ENCODE results near the gene ADD1. TPM values are rescaled to one million over a fixed set of nuclear protein-coding genes. Genes with fewer than 3 reads are reported as not detected.

Gene ADD1
- total RNA-seq, 4 donors from 2014 or later: 122 to 299 (median 196) TPM

DNA sequence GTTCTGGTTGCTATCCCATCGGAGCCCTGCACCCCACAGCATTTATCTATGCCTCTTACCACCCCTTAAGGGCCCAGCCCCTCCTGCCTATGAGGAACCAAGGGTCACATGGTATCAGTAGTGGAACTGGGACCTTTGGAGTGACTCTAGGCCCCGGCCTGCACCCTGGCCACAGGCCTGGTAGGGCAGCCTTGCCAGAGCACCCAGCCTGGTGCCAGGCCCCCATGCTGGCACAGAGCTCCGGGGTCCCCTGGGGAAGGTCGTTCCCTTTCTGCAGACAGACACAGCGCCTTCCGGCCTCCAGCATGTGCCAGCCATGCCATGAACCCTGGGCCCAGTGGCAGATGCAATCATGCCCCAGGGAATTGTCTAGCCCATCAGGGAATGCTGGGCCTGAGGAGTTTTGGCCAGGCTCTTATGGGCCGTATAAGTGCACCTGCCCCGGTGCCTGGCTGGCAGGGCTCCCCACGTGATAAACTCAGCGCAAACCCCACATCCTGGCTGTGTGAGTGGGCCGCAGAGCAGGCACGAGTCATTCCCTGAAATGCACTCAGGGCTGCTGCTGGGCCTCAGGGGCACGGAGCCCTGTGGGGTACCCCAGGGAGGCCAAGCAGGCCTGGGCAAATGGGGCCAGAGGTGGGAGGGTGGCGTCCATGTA is 19.8 kb upstream of the ADD1 start:
- Histone ChIP-seq H3K27me3 (no peaks in the 10 kb centered on the region), H3K4me1 (peaks cover 20% of the 10 kb centered on the region), H3K9me3 (no peaks in the 10 kb centered on the region), H3K27ac (no peak overlapping the region), H3K4me3 (no peak overlapping the region), H3K36me3 (peaks cover 84% of the 10 kb centered on the region)
- DNase-seq (ENCODE audit: low spot score in 2 of 2): peak in 1 of 2 donors; percentile 66
- 87% methylated on average over 7 of the region's 14 CpGs for WGBS
- TF ChIP-seq POLR2AphosphoS5 (IDR thresholded peaks at IDR 0.05): no peak
- no peak for TF ChIP-seq EP300 (IDR thresholded peaks at IDR 0.05)

GRCh38 chr4:2824329-2824835 is 19.3 kb upstream of the ADD1 start:
- Histone ChIP-seq H3K4me1 (peaks cover 15% of the 10 kb centered on the region), H3K27me3 (no peaks in the 10 kb centered on the region), H3K36me3 (peaks cover 90% of the 10 kb centered on the region), H3K4me3 (no peak overlapping the region), H3K9me3 (no peaks in the 10 kb centered on the region), H3K27ac (no peak overlapping the region)
- WGBS: 93% methylated on average over 9 of the region's 24 CpGs
- DNase-seq (ENCODE audit: low spot score in 2 of 2): peak; percentile 59 to 71
- no peak for TF ChIP-seq POLR2A (IDR thresholded peaks at IDR 0.05)
- TF ChIP-seq, protein P1, sequence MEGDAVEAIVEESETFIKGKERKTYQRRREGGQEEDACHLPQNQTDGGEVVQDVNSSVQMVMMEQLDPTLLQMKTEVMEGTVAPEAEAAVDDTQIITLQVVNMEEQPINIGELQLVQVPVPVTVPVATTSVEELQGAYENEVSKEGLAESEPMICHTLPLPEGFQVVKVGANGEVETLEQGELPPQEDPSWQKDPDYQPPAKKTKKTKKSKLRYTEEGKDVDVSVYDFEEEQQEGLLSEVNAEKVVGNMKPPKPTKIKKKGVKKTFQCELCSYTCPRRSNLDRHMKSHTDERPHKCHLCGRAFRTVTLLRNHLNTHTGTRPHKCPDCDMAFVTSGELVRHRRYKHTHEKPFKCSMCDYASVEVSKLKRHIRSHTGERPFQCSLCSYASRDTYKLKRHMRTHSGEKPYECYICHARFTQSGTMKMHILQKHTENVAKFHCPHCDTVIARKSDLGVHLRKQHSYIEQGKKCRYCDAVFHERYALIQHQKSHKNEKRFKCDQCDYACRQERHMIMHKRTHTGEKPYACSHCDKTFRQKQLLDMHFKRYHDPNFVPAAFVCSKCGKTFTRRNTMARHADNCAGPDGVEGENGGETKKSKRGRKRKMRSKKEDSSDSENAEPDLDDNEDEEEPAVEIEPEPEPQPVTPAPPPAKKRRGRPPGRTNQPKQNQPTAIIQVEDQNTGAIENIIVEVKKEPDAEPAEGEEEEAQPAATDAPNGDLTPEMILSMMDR (IDR thresholded peaks at IDR 0.05): no peak
- no peak for TF ChIP-seq POLR2AphosphoS5 (IDR thresholded peaks at IDR 0.05)
- TF ChIP-seq EP300 (IDR thresholded peaks at IDR 0.05): no peak

- no peak overlapping the region for H3K27ac ChIP-seq
- DNase-seq (ENCODE audit: low spot score in 2 of 2): peak in 1 of 2 donors; percentile 66
- H3K4me3 ChIP-seq: no peak overlapping the region
- no peaks in the 10 kb centered on the region for H3K27me3 ChIP-seq
- H3K9me3 ChIP-seq: no peaks in the 10 kb centered on the region
- peaks cover 10% of the 10 kb centered on the region for H3K4me1 ChIP-seq
- TF ChIP-seq EP300 (IDR thresholded peaks at IDR 0.05): no peak
- TF ChIP-seq POLR2AphosphoS5 (IDR thresholded peaks at IDR 0.05): no peak
- no peak for TF ChIP-seq POLR2A (IDR thresholded peaks at IDR 0.05)
- TF ChIP-seq, protein P1 (IDR thresholded peaks at IDR 0.05): no peak
- 78% methylated on average over 3 of the region's 17 CpGs for WGBS
- peaks cover 95% of the 10 kb centered on the region for H3K36me3 ChIP-seq
Measured at GRCh38 chr4:2824836-2825381, 18.7 kb upstream of the ADD1 start.

DNA sequence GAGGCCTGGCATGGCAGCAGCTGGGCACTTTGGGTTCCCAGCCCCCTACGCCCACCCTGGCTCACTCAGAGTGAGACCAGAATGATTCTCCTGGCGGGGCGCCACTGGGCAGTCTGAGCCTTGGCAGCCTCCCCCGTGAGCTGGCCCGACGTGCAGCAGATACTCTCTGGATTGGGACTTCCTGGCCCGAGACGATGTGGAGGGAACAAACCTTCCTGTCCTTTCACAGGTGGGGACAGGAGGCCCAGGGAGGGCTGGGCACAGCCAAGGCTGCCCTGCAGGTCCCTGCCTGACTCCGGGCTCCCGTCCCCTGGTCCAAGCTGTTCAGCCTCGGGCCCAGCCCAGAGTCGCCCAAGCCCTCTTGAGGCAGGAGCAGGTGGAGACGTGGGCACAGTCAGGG is 17.9 kb upstream of the ADD1 start:
- no peaks in the 10 kb centered on the region for H3K9me3 ChIP-seq
- 95% methylated on average over 3 of the region's 13 CpGs for WGBS
- TF ChIP-seq, protein P1 (IDR thresholded peaks at IDR 0.05): no peak
- no peak for TF ChIP-seq POLR2A (IDR thresholded peaks at IDR 0.05)
- no peak for TF ChIP-seq POLR2AphosphoS5 (IDR thresholded peaks at IDR 0.05)
- no peak for TF ChIP-seq EP300 (IDR thresholded peaks at IDR 0.05)
- no peak overlapping the region for H3K4me3 ChIP-seq
- H3K4me1 ChIP-seq: peaks cover 10% of the 10 kb centered on the region
- H3K27me3 ChIP-seq: no peaks in the 10 kb centered on the region
- DNase-seq (ENCODE audit: low spot score in 2 of 2): peak; percentile 60 to 72
- H3K27ac ChIP-seq: no peak overlapping the region
- H3K36me3 ChIP-seq: peaks cover 96% of the 10 kb centered on the region

DNA sequence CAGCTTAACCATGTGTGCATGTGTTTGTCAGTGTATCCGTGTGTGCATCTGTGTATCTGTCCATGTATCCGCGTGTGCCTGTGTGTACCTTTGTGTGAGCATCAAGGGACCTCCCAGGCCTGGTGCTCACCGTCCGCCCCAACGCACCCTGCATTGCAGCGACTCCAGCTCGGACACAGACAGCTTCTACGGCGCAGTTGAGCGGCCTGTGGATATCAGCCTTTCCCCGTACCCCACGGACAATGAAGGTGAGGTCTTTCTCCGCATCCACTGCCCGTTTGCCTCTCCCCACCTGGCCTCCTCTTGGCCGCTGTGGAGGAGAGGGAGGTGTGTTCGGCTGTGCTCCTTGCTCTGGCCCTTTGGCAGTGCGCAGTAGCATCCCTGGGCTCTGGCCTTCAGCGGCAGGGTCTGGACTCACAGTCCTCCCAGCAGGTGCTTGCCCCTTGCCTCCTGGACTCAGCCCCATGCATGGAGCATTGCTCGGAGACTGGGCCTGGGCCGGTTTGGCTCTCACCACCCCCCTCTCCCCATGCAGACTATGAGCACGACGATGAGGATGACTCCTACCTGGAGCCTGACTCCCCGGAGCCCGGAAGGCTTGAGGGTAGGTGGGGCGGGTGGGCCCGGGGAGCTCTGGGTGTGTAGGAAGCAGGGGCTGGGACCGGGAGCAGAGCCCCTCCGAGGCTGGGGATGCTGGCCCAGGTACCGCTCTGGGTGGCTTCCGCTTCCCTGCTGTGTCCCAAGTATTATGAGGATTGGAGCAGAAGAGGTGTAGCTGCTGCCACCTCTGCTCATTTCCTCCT is 16.4 kb upstream of the ADD1 start:
- peak in 1 of 2 donors; percentile 67 for DNase-seq (ENCODE audit: low spot score in 2 of 2)
- 93% methylated on average over 24 of the region's 31 CpGs for WGBS
- Histone ChIP-seq H3K9me3 (no peaks in the 10 kb centered on the region), H3K36me3 (peaks cover 97% of the 10 kb centered on the region), H3K27ac (no peak overlapping the region), H3K4me1 (peaks cover 10% of the 10 kb centered on the region), H3K27me3 (no peaks in the 10 kb centered on the region), H3K4me3 (no peak overlapping the region)
- TF ChIP-seq POLR2AphosphoS5 (IDR thresholded peaks at IDR 0.05) (no peak), EP300 (IDR thresholded peaks at IDR 0.05) (no peak), POLR2A (IDR thresholded peaks at IDR 0.05) (no peak)
- TF ChIP-seq, protein P1 (IDR thresholded peaks at IDR 0.05): no peak

Data from suprapubic skin (tissue), 4 donors.